VCaP (cell line): ENCODE data around the gene SLFN5.
"Not testable (repeated sequence)": the region's sequence is repeated elsewhere in the genome, so short reads cannot be mapped to it uniquely, and the experiment has no call there.

ENCODE experiments used
- H3K27ac ChIP-seq: fragments of 450-650 bp; 2 replicates; pipeline ENCODE4 v1.5.1; 2017
- CTCF ChIP-seq: fragments of 450-650 bp; conservative IDR thresholded peaks from 2 replicates; pipeline ENCODE4 v1.5.1; 2017; ENCODE audit warnings: mild to moderate bottlenecking, moderate library complexity

Gene SLFN5

GRCh38 chr17:35242805-35243560 lies at the start of gene SLFN5:
Gene SLFN5, plus strand, starts transcription at chr17:35243072. Its CDS starts 15,619 bp downstream, at chr17:35258691.
- TF ChIP-seq CTCF = no peak
- peak within 1 kb of the TSS; percentile 92 for H3K27ac ChIP-seq

- not testable (repeated sequence) for H3K27ac ChIP-seq
These were observed 48.9 kb upstream of the SLFN5 start, which contains the start of gene SLC35G3 for GRCh38 chr17:35194001-35194400. Gene SLC35G3, minus strand, starts transcription at chr17:35194393. Its CDS starts 86 bp downstream, at chr17:35194307.

- not testable (repeated sequence) for H3K27ac ChIP-seq
These were observed 47.8 kb upstream of the SLFN5 start for GRCh38 chr17:35195062-35195461.

GRCh38 chr17:35202582-35202981 lies 40.3 kb upstream of the SLFN5 start:
- not testable (repeated sequence) for H3K27ac ChIP-seq

GRCh38 chr17:35210741-35211140 lies 32.1 kb upstream of the SLFN5 start:
- no peak overlapping the region for H3K27ac ChIP-seq
- TF ChIP-seq CTCF = no peak

GRCh38 chr17:35212668-35213067 lies 30.2 kb upstream of the SLFN5 start:
- no peak overlapping the region for H3K27ac ChIP-seq
- no peak for TF ChIP-seq CTCF

GRCh38 chr17:35213412-35213940 lies 29.4 kb upstream of the SLFN5 start:
- no peak overlapping the region for H3K27ac ChIP-seq
- TF ChIP-seq CTCF = no peak

- no peak for TF ChIP-seq CTCF
- H3K27ac ChIP-seq = no peak overlapping the region
These were observed 28.7 kb upstream of the SLFN5 start for GRCh38 chr17:35214192-35214591.

GRCh38 chr17:35214631-35215273 lies 28.1 kb upstream of the SLFN5 start:
- H3K27ac ChIP-seq = no peak overlapping the region
- TF ChIP-seq CTCF = no peak
